Activated naive CD4-positive, alpha-beta T cell treated with anti-CD3 and anti-CD28 coated beads, Interleukin-2, amount 10 ng/mL, durations not matched to agents 7 days and 5 days (primary cell): ENCODE data around the gene BBOF1.
"Not testable (repeated sequence)": the region's sequence is repeated elsewhere in the genome, so short reads cannot be mapped to it uniquely, and the experiment has no call there.

Experiments
- CTCF ChIA-PET: fragments of 350-600 bp; sonication (Branson Sonifier 250); formaldehyde crosslinking; loops from one replicate; lab custom pipeline; 2021; ENCODE audit warnings: antibody characterized with exemption; lab: Charles Lee
- DNase-seq: peaks from one replicate; pipeline ENCODE4 v3.0.0-alpha.2; 2020
- H3K27ac Mint-ChIP-seq: one replicate; pipeline ENCODE4 v1.8.0; 2021; ENCODE audit warnings: mild to moderate bottlenecking, moderate library complexity, mixed read lengths
- H3K27me3 Mint-ChIP-seq: one replicate; pipeline ENCODE4 v1.8.0; 2021; ENCODE audit warnings: mild to moderate bottlenecking, mixed read lengths
- H3K36me3 Mint-ChIP-seq: one replicate; pipeline ENCODE4 v1.8.0; 2021; ENCODE audit warnings: mixed read lengths
- H3K4me1 Mint-ChIP-seq: one replicate; pipeline ENCODE4 v1.8.0; 2021; ENCODE audit warnings: mixed read lengths
- H3K4me3 Mint-ChIP-seq: one replicate; pipeline ENCODE4 v1.8.0; 2021; ENCODE audit warnings: mild to moderate bottlenecking, moderate library complexity, mixed read lengths
- H3K9me3 Mint-ChIP-seq: one replicate; pipeline ENCODE4 v1.8.0; 2021; ENCODE audit warnings: mixed read lengths

Gene BBOF1

GRCh38 chr14:74089251-74090020, 70.3 kb downstream of the BBOF1 start:
- no peak for DNase-seq
- Mint-ChIP-seq H3K27ac (no peak overlapping the region), H3K4me3 (no peak overlapping the region), H3K9me3 (peaks cover 2% of the 10 kb centered on the region), H3K4me1 (peaks cover 30% of the 10 kb centered on the region), H3K27me3 (no peaks in the 10 kb centered on the region), H3K36me3 (peaks cover 15% of the 10 kb centered on the region)
- CTCF ChIA-PET: no interaction called here

- Mint-ChIP-seq H3K9me3 (no peaks in the 10 kb centered on the region), H3K4me3 (no peak overlapping the region), H3K36me3 (peaks cover 23% of the 10 kb centered on the region), H3K27ac (no peak overlapping the region), H3K4me1 (no peaks in the 10 kb centered on the region), H3K27me3 (no peaks in the 10 kb centered on the region)
- no peak for DNase-seq
- CTCF ChIA-PET: no interaction called here
These were observed 86.2 kb downstream of the BBOF1 start for GRCh38 chr14:74105381-74105780.

- CTCF ChIA-PET: interaction anchor here (0.9 to 1.2 kb wide), 2 partner anchors 70 to 110 kb away, joined by 3 read pairs; no protein-coding TSS in a partner anchor
- Mint-ChIP-seq H3K4me1 (no peaks in the 10 kb centered on the region), H3K36me3 (peaks cover 17% of the 10 kb centered on the region), H3K4me3 (no peak overlapping the region), H3K27me3 (no peaks in the 10 kb centered on the region), H3K27ac (no peak overlapping the region), H3K9me3 (no peaks in the 10 kb centered on the region)
- no peak for DNase-seq
These were observed 90.2 kb downstream of the BBOF1 start for GRCh38 chr14:74109369-74109768.

- CTCF ChIA-PET: interaction anchor here (0.5 to 2.9 kb wide), 12 partner anchors 11 to 895 kb away, joined by 3 to 18 read pairs (median 4); no protein-coding TSS in a partner anchor
- H3K27ac Mint-ChIP-seq, DNase-seq, H3K27me3 Mint-ChIP-seq, H3K9me3 Mint-ChIP-seq, H3K4me1 Mint-ChIP-seq, H3K4me3 Mint-ChIP-seq: not testable (repeated sequence)
- peaks cover 13% of the 10 kb centered on the region for H3K36me3 Mint-ChIP-seq
These were observed 92.5 kb downstream of the BBOF1 start for GRCh38 chr14:74111395-74112216.
